HepG2 (cell line): ENCODE results near the gene EEF1AKMT3. TPM values are rescaled to one million over a fixed set of nuclear protein-coding genes. Genes with fewer than 3 reads are reported as not detected.
A peak's percentile ranks its signal among the peaks of the same experiment; 100 is the strongest.

ENCODE experiments used
- HMG20A ChIP-seq: IDR thresholded peaks from 2 replicates; pipeline ENCODE4 v1.6.1; 2016; ENCODE audit warnings: borderline replicate concordance
- MXI1 ChIP-seq: IDR thresholded peaks from 3 replicates; pipeline ENCODE4 v1.6.1; 2012; ENCODE audit warnings: low read depth, low read length, inconsistent platforms, borderline replicate concordance
- PAF1 ChIP-seq: IDR thresholded peaks from 2 replicates; pipeline ENCODE4 v1.6.1; 2016; ENCODE audit warnings: missing genetic modification reagents, missing compliant biosample characterization
- PHB2 ChIP-seq: fragments of 450-650 bp; IDR thresholded peaks from 2 replicates; pipeline ENCODE4 v1.6.1; 2018; ENCODE audit not compliant: partially characterized antibody
- PTBP1 ChIP-seq: fragments of 200-400 bp; formaldehyde crosslinking; IDR thresholded peaks from 2 replicates; pipeline ENCODE4 v1.6.1; 2018; ENCODE audit warnings: low read length, low read depth; ENCODE audit not compliant: poor library complexity, severe bottlenecking
- SP5 ChIP-seq: IDR thresholded peaks from 2 replicates; pipeline ENCODE4 v1.6.1; 2016; ENCODE audit warnings: low read depth, borderline replicate concordance
- ZC3H13 ChIP-seq: sonication (generic); formaldehyde crosslinking; IDR thresholded peaks from 2 replicates; pipeline ENCODE4 v1.8.1; 2023; ENCODE audit warnings: mild to moderate bottlenecking, missing genetic modification reagents, moderate library complexity
- ZFAT ChIP-seq: sonication (generic); formaldehyde crosslinking; conservative IDR thresholded peaks from 2 replicates; pipeline ENCODE4 v1.8.1; 2023; ENCODE audit warnings: missing genetic modification reagents, inconsistent platforms
- ZFP90 ChIP-seq: sonication (generic); formaldehyde crosslinking; IDR thresholded peaks from 2 replicates; pipeline ENCODE4 v1.8.0; 2022; ENCODE audit warnings: missing genetic modification reagents, mild to moderate bottlenecking, inconsistent platforms, borderline replicate concordance
- ZNF17 ChIP-seq: sonication (generic); formaldehyde crosslinking; IDR thresholded peaks from 2 replicates; pipeline ENCODE4 v1.5.0; 2020; ENCODE audit warnings: mild to moderate bottlenecking, missing genetic modification reagents
- ZNF232 ChIP-seq: sonication (generic); formaldehyde crosslinking; IDR thresholded peaks from 2 replicates; pipeline ENCODE4 v1.4.0; 2020; ENCODE audit warnings: missing genetic modification reagents, borderline replicate concordance
- ZNF432 ChIP-seq: sonication (generic); formaldehyde crosslinking; IDR thresholded peaks from 2 replicates; pipeline ENCODE4 v1.5.0; 2020; ENCODE audit warnings: missing genetic modification reagents, mild to moderate bottlenecking, borderline replicate concordance
- ZNF713 ChIP-seq: sonication (generic); formaldehyde crosslinking; IDR thresholded peaks from 2 replicates; pipeline ENCODE4 v1.4.0; 2020; ENCODE audit warnings: mild to moderate bottlenecking, missing genetic modification reagents
- polyA plus RNA-seq, 8 experiments: library from polyadenylated mRNA; depleted of rRNA in 3 of 8; stranded (reverse) in 7 of 8; unstranded in 1 of 8; fragments of >200 nt; fragmentation: Illumina TruSeq in 4 of 8; extraction: Trizol in 4 of 8; gene quantifications; 2 replicates each; pipeline versions ENCODE4 v1.2.1 to v1.2.3, GENCODE V29; 2011 to 2016; ENCODE audit warnings: low read depth in 4 of 8, missing spikeins in 1 of 8, mixed read lengths in 1 of 8; ENCODE audit not compliant: insufficient read depth in 1 of 8
- total RNA-seq, 5 experiments: library from RNA; depleted of rRNA; stranded (reverse); fragments of >200 nt; fragmentation: Illumina TruSeq; extraction: Trizol; gene quantifications; 2 replicates each; pipeline ENCODE4 v1.2.3, GENCODE V29; 2016; ENCODE audit warnings: low read depth in 1 of 5
- TF ChIP-seq, protein P1 (sequence below): IDR thresholded peaks from 2 replicates; pipeline ENCODE4 v1.6.1; 2016; ENCODE audit warnings: mild to moderate bottlenecking
- TF ChIP-seq, protein P2 (sequence below): IDR thresholded peaks from 2 replicates; pipeline ENCODE4 v1.6.1; 2016; ENCODE audit warnings: low read depth, borderline replicate concordance
- TF ChIP-seq, protein P3 (sequence below): sonication (generic); formaldehyde crosslinking; IDR thresholded peaks from 2 replicates; pipeline ENCODE4 v1.5.1; 2020; ENCODE audit warnings: missing genetic modification reagents, mild to moderate bottlenecking, borderline replicate concordance

Gene EEF1AKMT3
- total and polyA plus RNA-seq, 2 of the 13 experiments (the other 11 are each of a cell fraction or from before 2014, with no cell fraction given), result 4.7 to 11.4 TPM

DNA sequence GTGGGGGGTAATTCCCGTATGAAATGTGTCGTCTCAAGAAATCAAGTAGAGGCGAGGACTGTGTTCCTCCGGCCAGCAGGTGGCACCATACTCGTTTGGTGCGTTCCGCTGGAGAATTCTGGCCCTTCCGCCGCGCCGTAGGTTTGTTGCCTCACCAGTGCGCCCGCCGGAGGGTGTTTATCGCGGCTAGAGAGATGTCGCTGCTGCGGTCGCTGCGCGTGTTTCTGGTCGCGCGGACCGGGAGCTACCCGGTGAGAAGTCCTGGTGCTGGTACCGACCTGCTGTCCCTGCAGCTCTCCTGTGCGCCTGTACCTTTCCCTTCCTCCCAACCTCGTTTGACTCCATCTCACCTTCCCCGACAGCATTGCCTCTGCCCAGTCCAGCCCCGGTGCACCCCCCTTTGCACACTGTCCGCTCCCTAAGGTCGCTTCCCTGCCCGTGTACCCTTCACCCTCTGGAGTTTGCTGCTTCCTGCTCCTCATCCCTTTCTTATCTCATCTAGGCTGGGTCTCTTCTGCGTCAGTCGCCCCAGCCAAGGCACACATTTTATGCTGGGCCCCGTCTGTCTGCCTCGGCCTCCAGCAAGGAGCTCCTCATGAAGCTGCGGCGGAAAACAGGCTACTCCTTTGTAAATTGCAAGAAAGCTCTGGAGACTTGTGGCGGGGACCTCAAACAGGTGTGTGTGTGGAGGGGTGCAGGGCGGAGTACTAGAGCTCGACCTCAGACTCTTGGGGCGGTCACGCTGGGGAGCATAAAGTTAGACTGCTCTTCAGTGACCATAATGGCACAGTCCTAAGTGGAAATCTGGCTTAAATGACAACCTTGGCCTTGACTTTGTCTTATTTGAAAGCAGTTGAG lies 10.4 kb downstream of the EEF1AKMT3 start, which contains the start of gene TSFM (continued):
- no peak for TF ChIP-seq ZNF432 (CRISPR knock-in tag)
- no peak for TF ChIP-seq ZNF17
- TF ChIP-seq, protein P1, sequence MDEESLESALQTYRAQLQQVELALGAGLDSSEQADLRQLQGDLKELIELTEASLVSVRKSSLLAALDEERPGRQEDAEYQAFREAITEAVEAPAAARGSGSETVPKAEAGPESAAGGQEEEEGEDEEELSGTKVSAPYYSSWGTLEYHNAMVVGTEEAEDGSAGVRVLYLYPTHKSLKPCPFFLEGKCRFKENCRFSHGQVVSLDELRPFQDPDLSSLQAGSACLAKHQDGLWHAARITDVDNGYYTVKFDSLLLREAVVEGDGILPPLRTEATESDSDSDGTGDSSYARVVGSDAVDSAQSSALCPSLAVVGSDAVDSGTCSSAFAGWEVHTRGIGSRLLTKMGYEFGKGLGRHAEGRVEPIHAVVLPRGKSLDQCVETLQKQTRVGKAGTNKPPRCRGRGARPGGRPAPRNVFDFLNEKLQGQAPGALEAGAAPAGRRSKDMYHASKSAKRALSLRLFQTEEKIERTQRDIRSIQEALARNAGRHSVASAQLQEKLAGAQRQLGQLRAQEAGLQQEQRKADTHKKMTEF, result peak; percentile 96
- peak; percentile 91; the same call in 2 of the 3 replicates for TF ChIP-seq MXI1
- peak; percentile 40; the same call in 1 of the 2 replicates for TF ChIP-seq ZNF232 (CRISPR knock-in tag)
- TF ChIP-seq PAF1, result 0 out of 2 replicates have a peak, but pooled peaks have one; percentile 48
- peak; percentile 51; the same call in 1 of the 2 replicates for TF ChIP-seq ZNF713
- peak; percentile 61; the same call in 1 of the 2 replicates for TF ChIP-seq ZFP90 (CRISPR knock-in tag)
- peak; percentile 15; the same call in 1 of the 2 replicates for TF ChIP-seq HMG20A
- TF ChIP-seq ZC3H13 (CRISPR knock-in tag), result 0 out of 2 replicates have a peak, but pooled peaks have one; percentile 48
- TF ChIP-seq ZFAT (CRISPR knock-in tag), result no peak
- TF ChIP-seq, protein P2, sequence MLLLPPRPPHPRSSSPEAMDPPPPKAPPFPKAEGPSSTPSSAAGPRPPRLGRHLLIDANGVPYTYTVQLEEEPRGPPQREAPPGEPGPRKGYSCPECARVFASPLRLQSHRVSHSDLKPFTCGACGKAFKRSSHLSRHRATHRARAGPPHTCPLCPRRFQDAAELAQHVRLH (CRISPR knock-in tag), result peak; percentile 96
- TF ChIP-seq, protein P3, sequence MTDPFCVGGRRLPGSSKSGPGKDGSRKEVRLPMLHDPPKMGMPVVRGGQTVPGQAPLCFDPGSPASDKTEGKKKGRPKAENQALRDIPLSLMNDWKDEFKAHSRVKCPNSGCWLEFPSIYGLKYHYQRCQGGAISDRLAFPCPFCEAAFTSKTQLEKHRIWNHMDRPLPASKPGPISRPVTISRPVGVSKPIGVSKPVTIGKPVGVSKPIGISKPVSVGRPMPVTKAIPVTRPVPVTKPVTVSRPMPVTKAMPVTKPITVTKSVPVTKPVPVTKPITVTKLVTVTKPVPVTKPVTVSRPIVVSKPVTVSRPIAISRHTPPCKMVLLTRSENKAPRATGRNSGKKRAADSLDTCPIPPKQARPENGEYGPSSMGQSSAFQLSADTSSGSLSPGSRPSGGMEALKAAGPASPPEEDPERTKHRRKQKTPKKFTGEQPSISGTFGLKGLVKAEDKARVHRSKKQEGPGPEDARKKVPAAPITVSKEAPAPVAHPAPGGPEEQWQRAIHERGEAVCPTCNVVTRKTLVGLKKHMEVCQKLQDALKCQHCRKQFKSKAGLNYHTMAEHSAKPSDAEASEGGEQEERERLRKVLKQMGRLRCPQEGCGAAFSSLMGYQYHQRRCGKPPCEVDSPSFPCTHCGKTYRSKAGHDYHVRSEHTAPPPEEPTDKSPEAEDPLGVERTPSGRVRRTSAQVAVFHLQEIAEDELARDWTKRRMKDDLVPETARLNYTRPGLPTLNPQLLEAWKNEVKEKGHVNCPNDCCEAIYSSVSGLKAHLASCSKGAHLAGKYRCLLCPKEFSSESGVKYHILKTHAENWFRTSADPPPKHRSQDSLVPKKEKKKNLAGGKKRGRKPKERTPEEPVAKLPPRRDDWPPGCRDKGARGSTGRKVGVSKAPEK (CRISPR knock-in tag), result no peak
- no peak for TF ChIP-seq PHB2
- no peak for TF ChIP-seq PTBP1
- TF ChIP-seq SP5 (CRISPR knock-in tag), result no peak
